DMS153 (cell line): ENCODE measurements around the gene CAPS.
"Not testable (repeated sequence)": the region's sequence is repeated elsewhere in the genome, so short reads cannot be mapped to it uniquely, and the experiment has no call there.

Experiments
- DNase-seq: peaks from one replicate; lab custom pipeline; 2025; lab: John Stamatoyannopoulos, UW

Gene CAPS

GRCh38 chr19:5913739-5914357 is at the start of gene CAPS:
TSS of gene CAPS (plus strand) at chr19:5914254. CDS start at chr19:5914407, 153 bp downstream.
- no peak for DNase-seq

DNA sequence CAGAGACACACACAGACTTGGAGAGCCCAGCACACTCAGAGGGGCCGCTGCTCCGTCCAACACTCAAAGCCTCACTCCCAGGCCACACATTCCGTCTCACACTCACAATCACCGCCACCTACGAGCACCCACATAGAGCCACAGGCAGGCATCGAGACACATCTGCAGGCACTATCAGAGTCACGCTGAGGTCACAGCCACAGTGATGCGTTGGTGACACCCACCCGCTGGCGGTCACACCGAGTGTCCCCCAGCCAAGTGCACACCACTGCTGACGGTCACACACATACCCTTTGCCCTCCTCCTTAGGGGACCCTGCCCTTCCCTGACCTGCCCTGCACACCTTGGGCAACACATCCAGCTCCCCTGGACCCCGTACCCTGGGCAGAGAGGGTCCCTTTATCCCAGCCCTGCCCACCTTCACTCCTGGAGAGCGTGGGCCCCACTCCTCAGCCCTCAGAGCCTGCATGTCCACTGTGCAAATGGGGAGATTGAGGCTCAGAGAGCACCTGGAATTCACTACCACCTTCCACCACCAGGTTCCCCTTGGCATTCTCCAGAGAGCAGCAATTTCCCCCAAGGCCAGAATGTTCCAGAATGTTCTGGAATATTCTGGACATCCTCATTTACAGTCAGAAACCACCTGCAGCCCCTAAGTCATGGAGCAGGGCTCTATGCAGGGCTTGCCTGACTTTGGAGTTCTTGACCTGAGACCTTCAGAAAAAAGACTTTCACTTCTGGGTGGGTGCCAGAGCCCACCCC is 49.1 kb upstream of the CAPS start:
- no peak for DNase-seq

DNA sequence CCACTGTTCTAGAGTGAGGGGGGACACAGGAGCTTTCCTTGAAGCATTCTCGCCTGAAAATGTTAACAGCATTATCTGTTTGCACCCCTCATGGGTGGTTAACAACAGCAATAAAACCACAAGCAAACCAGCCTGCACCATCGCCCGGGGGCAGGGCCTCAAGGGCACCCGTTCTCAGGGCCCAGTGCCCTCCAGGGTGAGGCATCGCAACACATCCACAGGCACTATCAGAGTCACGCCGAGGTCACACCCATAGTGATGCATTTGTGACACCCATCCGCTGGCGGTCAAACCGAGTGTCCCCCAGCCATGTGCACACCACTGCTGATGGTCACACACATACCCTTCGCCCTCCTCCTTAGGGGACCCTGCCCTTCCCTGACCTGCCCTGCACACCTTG is 48.3 kb upstream of the CAPS start:
- no peak for DNase-seq

DNA sequence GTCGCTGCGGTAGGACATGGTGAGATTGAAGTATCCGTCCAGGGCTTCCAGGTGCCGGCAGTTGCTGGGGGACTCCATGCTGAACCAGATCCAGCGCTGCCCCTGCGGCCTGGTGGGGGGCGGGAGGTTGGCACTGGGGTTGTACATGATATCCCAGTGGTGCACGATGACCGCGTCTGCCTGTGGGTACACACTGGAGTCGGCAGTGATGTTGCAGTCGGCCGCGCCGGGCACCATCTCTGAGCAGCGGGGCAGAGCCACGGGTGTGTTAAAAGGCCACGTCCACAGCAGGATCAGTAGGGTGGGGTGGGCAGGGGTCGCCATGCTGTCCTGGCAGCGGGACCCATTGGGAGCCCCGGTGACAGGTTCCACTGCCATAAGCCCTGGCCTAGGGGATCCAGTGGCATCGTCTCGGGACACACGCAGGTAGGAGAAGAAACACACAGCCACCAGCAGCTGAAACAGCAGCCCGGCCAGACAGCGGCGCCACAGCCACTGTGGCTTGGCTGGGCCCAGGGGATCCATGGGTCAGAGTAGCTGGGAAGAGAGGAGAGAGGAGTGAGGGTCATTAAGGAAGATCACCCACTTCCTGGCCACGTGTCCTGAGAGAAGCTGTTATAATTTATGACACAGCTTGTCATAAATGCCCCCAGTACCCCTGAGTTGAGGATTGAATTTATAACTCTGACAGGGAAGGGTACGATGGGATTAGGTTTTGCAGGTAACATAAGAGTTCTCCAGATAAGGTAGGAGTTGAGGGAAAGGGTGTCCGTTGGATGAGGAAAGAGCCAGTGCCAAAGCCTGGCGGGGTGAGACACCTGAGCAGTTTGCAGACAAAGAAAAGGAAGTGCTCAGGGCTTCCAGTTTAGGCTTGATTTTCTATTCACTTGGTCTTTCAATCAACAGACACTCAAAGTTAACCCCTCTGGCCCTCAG is 46.6 kb upstream of the CAPS start:
- DNase-seq, result no peak

- no peak for DNase-seq
Measured at GRCh38 chr19:5870986-5871394, 43.1 kb upstream of the CAPS start.

DNA sequence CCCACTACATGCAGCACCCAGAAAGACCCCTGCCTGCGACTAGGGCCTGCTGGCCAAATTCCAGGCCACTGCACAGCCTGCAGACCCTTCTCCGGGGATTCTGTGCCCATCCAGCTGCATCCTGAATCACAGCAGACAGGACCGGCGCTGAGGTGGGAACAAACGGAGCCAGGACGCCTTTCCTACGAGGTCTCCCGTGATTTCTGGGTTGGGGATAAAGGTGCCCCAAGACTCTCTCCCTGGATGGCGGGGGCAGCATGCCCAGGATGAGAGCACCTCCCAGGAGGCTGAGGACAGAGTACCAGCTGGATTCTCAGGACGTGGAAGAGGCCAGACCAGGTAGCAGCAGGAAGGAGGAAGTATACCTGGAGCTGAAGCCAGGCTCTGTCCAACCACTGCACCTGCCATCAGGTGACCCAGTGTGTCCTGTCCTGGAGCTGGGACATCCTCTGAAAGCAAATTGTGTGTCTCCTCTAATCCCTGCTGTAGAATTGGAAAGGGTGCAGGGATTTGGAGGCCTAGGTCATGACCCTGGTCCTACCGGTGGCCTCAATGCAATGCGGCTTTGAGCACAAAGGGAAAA is 40.3 kb upstream of the CAPS start:
- no peak for DNase-seq

GRCh38 chr19:5874496-5874895 is 39.6 kb upstream of the CAPS start:
- DNase-seq, result not testable (repeated sequence)

- no peak for DNase-seq
Measured at GRCh38 chr19:5877427-5877826, 36.6 kb upstream of the CAPS start.

GRCh38 chr19:5877882-5878281 is 36.2 kb upstream of the CAPS start:
- no peak for DNase-seq

- DNase-seq, result no peak
Measured at GRCh38 chr19:5880196-5880595, 33.9 kb upstream of the CAPS start.

DNA sequence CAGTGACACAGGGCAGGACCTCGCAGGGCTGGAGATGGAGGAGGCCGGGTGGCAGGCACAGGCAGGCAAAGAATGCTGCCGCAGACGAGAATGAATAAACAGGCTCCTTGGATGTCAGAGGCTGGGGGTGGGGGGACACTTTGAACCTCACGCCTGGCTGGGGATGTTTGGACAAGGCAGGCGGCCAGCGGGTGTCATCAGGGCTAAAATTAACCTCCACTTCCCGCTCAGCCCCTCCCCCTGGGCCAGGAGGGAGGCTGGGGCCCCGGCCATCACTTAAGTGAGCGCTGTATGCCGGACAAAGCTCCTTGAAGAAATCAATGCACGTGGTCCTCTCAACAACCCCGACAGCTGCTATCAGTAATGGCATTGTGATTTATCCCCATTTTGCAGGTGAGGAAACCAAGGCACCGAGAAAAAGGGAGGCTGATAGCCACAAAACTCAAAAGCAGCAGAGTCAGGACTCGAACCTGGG is 33.4 kb upstream of the CAPS start:
- DNase-seq, result peak; percentile 6

- DNase-seq, result peak; percentile 10
Measured at GRCh38 chr19:5881543-5882299, 32.3 kb upstream of the CAPS start.

DNA sequence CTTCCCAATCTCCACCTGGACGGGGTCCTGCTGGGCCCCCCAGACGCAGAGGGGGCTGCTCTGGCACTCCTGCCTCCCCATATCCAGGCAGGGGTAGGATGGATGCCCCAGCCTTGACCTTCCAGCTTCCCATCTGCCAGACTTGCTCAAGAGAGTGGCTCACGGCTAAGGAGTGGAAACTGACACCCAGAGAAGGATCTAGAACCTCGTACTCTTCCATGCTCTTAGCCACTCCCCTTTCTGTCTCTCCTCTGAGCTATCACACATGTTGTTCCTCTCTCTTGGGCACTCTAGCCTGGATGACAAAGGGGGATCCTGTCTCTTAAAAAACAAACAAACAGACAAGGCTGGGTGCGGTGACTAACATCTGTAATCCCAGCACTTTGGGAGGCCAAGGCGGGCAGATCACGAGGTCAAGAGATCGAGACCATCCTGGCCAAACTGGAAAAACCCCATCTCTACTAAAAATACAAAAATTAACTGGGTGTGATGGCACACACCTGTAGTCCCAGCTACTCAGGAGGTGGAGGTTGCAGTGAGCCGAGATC is 31.6 kb upstream of the CAPS start:
- DNase-seq, result no peak

DNA sequence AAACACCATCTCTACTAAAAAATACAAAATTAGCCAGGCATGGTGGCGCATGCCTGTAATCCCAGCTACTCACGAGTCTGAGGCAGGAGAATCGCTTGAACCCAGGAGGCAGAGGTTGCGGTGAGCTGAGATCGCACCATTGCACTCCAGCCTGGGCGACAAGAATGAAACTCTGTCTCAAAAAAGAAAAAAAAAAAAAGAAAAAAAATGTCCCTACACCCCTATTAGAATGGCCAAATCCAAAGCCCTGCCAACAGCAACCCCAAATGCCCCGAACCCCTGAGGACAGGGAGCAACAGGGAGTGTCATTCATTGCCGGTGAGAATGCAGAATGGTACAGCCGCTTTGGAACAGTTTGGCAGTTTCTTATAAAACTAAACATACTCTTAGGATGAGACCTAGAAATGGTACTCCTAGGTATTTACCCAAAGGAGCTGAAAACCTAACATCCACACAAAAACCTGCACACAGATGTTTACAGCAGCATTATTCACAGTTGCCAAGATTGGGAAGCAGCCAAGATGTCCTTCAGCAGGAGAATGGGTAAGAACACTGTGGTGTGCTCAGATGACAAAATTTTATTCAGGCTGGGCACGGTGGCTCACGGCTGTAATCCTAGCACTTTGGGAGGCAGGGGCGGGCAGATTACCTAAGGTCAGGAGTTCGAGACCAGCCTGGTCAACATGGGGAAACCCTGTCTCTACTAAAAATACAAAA is 30.7 kb upstream of the CAPS start:
- not testable (repeated sequence) for DNase-seq

GRCh38 chr19:5884065-5884811 is 29.8 kb upstream of the CAPS start:
- DNase-seq, result not testable (repeated sequence)

- no peak for DNase-seq
Measured at GRCh38 chr19:5889288-5889971, 24.6 kb upstream of the CAPS start.

- no peak for DNase-seq
Measured at GRCh38 chr19:5890099-5890498, 24.0 kb upstream of the CAPS start.

GRCh38 chr19:5891572-5891937 is 22.5 kb upstream of the CAPS start:
- DNase-seq, result no peak
